GM19328 (cell line): Measurements from ENCODE around the gene PPP2CA.
"Not testable (repeated sequence)": the region's sequence is repeated elsewhere in the genome, so short reads cannot be mapped to it uniquely, and the experiment has no call there.

Experiments used
- ATAC-seq: cut with Tn5 transposase; IDR thresholded peaks from one replicate; pipeline ENCODE4 v1.9.1; 2021; ENCODE audit warnings: mild to moderate bottlenecking, moderate library complexity; ENCODE audit not compliant: unreplicated experiment

Gene PPP2CA

DNA sequence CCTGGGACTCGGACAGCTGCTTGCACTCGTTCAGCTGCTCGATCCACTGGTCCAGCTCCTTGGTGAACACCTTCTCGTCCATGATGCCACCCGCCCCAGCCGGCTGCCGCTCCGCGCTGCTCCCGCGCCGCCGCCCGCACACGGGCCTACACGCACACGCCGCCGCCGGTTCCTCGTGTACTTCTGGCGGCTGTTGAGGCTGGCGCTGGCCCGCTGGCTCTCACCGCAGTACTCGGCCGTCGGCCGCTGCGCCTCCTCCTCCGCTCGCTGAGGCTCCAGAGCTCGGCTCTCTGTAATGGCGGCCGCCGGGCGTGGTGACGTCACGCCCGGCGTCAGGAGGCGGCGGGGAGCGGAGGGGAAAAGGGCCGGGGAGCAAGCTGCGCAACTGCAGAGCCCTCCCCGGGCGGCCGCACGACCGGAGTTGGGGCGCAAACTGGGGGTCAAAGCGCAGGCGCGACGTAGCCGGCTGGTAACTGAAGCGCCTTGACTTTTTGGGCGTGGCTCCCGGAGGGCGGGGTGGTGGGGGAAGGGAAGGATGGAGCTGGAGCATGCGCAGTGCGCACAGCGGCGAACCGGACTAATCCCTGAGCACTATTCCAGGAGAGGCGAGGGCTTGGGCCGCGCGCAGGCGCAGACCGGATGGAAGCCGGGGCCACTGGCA, at the start of gene PPP2CA:
Gene PPP2CA (minus strand): TSS at position 294 of the 661 bp plus-strand sequence. CDS start 212 bp downstream, at position 82.
- ATAC-seq, result peak; percentile 81

DNA sequence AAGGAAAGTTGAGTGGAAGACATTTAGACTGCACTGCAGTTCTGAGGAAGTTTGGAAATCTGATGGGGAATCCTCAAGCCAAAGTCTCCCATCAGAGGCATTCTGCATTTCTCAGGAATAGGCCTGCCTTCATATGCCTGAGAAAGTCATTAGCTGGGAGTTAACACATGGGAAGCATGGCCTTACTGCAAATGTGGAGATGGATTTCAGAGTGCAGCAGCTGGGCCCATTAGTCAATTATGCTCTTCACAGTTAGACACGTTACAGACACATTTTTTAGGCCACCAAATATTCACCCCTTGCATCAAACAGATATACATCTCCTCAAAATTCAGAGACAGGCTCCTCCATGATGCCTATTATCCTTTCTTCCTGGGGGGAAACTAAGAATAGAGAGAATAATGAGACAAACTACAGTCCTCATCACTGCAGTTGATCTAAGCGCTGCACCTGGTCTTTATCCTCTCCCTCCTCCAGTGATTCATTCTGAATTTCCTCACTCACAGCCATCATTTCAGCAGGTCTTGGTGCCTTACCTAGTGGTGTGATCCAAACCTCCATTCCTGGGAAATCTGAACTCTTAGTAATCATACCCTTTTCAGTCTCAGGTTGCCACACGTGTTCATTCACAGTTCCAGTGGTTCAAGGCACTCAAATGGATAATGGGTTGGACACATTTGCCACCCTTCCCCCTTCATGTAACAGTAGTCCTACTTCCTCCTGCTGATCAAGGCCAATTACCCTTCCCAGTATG, 47.9 kb upstream of the PPP2CA start:
- ATAC-seq, result no peak

DNA sequence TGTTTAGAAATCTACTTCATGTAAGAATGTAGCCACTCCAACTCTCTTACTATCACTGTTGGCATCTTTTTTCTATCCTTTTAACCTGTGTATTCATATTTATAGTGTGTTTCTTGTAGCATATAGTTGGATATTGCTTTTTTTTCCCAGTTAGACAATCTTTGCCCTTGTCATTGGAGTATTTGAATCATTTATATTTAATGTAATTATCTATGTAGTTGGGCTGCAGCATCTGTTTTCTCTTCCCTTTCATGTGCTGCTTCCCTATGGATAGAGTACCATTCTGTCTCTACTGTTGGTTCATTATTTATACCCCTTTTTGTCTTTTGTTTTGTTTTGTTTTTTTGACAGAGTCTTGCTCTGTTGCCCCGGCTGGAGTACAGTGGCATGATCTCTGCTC, 45.2 kb upstream of the PPP2CA start:
- no peak for ATAC-seq

- ATAC-seq, result no peak
Observed at GRCh38 chr5:134268919-134269318, 43.0 kb upstream of the PPP2CA start.

- ATAC-seq, result no peak
Observed at GRCh38 chr5:134268019-134268601, 42.2 kb upstream of the PPP2CA start.

DNA sequence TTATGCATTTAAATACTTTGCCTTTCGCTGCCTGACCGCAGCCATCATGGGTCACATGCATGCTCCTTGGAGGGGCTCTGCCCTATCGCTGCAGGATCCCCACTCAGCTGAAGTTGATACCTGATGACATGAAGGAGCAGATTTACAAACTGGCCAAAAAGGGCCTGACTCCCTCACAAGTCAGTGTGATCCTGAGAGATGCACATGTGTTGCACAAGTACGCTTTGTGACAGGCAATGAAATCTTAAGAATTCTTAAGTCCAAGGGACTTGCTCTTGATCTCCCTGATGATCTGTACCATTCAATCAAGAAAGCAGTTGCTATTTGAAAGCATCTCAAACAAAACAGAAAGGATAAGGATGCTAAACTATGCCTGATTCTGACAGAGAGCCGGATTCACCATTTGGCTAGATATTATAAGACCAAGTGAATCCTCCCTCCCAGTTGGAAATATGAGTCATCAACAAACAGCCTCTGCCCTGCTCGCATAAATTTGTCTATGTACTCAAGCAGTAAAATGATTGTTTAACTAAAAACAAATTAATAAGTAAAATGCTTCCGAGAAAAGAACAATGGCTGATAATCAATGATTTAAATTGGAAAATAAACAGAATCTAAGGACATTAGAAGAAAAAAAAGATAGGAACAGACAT, 41.6 kb upstream of the PPP2CA start:
- no peak for ATAC-seq

DNA sequence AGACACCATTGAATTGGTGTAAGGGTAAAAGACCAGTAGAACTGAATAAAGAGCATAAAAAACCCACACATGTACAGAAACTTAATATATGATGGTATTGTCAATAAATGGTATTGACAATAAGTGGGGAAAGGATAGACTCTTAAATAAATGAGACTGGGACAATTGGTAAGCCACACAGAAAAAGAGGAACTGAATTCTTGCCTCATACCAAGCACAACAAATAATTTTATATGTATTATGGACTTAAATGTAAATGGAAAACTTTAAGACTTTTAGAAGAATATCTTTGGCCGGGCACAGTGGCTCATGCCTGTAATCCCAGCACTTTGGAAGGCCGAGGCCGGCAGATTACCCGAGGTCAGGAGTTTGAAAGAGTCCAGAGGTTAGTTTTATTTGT, 37.9 kb upstream of the PPP2CA start:
- no peak for ATAC-seq

GRCh38 chr5:134262629-134263028, 36.8 kb upstream of the PPP2CA start:
- ATAC-seq, result not testable (repeated sequence)

GRCh38 chr5:134258896-134259295, 33.0 kb upstream of the PPP2CA start:
- no peak for ATAC-seq

DNA sequence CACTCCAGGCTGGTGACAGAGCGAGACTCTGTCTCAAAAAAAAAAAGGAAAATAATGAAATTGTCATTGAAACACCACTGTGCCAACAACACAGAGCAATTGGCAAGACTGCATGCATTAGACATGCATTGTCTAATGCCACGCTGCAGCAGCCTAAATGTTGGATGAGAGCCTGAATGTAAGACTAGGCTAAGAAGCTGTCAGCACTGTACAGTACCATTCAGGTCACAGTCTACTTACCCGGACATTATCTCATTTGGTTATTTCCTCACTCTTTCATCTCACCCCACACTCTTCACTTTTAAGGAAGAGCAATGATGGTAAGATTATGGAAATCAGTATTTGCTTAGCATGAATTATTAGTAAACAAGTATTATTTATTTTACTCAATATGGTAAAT, 31.3 kb upstream of the PPP2CA start:
- ATAC-seq, result no peak

DNA sequence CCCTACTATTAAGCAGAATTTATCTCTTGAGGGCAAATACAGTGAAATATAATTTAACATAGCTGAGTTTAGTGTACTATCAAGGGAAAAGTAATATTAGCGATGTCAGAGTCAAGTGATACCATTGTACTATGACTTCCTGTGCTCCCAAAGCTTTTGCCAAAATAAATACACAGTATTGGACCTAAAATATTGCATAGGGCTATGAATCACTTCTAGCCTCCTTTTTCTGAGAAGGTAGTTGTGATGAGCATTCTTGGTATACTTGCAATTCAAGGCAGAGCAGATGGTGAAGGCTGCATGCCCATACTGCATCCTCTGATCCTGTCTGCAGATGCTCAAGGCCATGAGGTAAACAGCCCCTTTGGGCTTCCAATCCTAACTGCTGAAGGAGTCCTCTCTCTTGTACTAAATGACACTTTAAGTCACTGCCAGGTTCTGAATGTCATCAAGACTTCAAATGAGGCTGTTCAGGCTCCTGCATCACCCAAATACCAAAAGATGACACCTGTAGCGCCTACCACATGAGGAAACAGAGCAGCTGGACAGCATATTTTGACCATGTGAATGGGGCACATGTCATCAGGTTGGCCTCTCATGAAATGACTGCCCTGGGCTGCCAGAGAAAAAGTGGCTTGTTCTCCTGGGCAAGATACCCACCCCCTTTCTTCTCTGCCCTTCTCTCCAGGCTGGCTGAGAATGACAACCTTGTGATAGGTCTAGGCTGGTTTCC, 29.7 kb upstream of the PPP2CA start:
- ATAC-seq, result no peak

GRCh38 chr5:134253368-134254153, 27.7 kb upstream of the PPP2CA start:
- not testable (repeated sequence) for ATAC-seq

- no peak for ATAC-seq
Observed at GRCh38 chr5:134252671-134253070, 26.8 kb upstream of the PPP2CA start.

- no peak for ATAC-seq
Observed at GRCh38 chr5:134250949-134251348, 25.1 kb upstream of the PPP2CA start.

DNA sequence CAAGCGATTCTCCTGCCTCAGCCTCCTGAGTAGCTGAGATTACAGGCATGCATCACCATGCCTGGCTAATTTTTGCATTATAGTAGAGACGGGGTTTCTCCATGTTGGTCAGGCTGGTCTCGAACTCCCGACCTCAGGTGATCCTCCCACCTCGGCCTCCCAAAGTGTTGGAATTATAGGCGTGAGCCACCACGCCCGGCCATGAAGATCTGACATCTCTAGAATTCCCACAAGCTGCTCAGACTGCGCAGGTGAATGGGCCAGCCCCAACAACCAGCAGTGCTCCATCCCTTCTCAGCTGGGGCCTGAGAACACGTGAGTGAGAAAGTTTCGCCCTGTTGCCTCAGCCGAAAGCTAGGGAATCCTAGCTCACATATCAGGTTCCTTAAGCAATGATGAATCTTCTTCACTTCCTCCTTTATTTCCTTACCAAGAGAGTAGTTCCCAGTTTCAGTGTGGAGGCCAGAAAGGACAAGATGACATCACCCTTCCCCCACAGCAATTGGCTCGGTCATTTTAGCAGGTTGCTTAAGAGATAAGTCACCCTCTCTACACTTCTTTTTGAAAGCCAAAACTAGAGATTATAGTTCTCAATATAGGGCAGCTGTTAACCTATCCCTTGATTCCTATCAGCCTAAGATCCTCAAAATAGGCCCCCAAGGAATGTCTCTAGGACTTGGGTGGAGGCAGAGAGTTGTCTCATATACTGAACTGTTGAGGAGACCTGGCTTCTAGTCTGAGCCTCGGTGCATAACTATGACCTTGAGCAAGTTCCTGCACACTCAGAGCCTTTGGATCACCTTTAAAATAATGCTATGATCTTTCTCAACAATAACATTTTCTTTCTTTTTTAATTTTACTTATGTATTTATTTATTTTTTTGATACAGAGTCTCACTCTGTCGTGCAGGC, 23.9 kb upstream of the PPP2CA start:
- ATAC-seq, result no peak

GRCh38 chr5:134248256-134248655, 22.4 kb upstream of the PPP2CA start:
- ATAC-seq, result no peak

- ATAC-seq, result no peak
Observed at GRCh38 chr5:134247428-134248224, 21.8 kb upstream of the PPP2CA start.

- ATAC-seq, result no peak
Observed at GRCh38 chr5:134246771-134247427, 21.0 kb upstream of the PPP2CA start.
